Osteoblast (primary cell): ENCODE results near the gene FBLN7. TPM values are rescaled to one million over a fixed set of nuclear protein-coding genes. Genes with fewer than 3 reads are reported as not detected.
A peak's percentile ranks its signal among the peaks of the same experiment; 100 is the strongest.

ENCODE experiments used
- DNase-seq: peaks from one replicate; pipeline ENCODE4 v3.0.0; 2011; ENCODE audit warnings: low spot score, mixed read lengths; ENCODE audit not compliant: insufficient read length; ENCODE audit errors: missing footprints
- H2AFZ ChIP-seq: 2 replicates; pipeline ENCODE4 v1.6.0; 2011; ENCODE audit warnings: mild to moderate bottlenecking, low read length
- H3K27ac ChIP-seq: 2 replicates; pipeline ENCODE4 v1.5.1; 2011; ENCODE audit warnings: mild to moderate bottlenecking, low read depth, low read length, moderate library complexity
- H3K27me3 ChIP-seq: 2 replicates; pipeline ENCODE4 v1.6.0; 2012; ENCODE audit warnings: mild to moderate bottlenecking, control low read depth, inconsistent platforms, low read length, moderate library complexity; ENCODE audit not compliant: insufficient read depth
- H3K36me3 ChIP-seq: 2 replicates; pipeline ENCODE4 v1.5.1; 2011; ENCODE audit warnings: mild to moderate bottlenecking, low read length, control low read depth, moderate library complexity; ENCODE audit not compliant: insufficient read depth
- H3K4me1 ChIP-seq: 2 replicates; pipeline ENCODE4 v1.5.1; 2011; ENCODE audit warnings: mild to moderate bottlenecking, low read length, control low read depth, moderate library complexity; ENCODE audit not compliant: insufficient read depth
- H3K4me2 ChIP-seq: 2 replicates; pipeline ENCODE4 v1.6.0; 2011; ENCODE audit warnings: mild to moderate bottlenecking, low read length; ENCODE audit not compliant: insufficient read depth
- H3K4me3 ChIP-seq: fragments of 200-600 bp; sonication (generic); 3 replicates; pipeline ENCODE4 v1.5.1; 2012; ENCODE audit warnings: mild to moderate bottlenecking, low read length, inconsistent platforms; ENCODE audit not compliant: insufficient read depth
- H3K79me2 ChIP-seq: 2 replicates; pipeline ENCODE4 v1.6.0; 2012; ENCODE audit warnings: mild to moderate bottlenecking, low read length, control low read depth, inconsistent platforms; ENCODE audit not compliant: insufficient read depth
- H3K9me3 ChIP-seq: 2 replicates; pipeline ENCODE4 v1.5.1; 2011; ENCODE audit warnings: low read depth, low read length, control low read depth
- H4K20me1 ChIP-seq: 2 replicates; pipeline ENCODE4 v1.6.0; 2012; ENCODE audit warnings: mild to moderate bottlenecking, low read length, control low read depth; ENCODE audit not compliant: insufficient read depth
- total RNA-seq: library from RNA; depleted of rRNA; stranded (reverse); fragments of >200 nt; gene quantifications from 2 replicates; pipeline ENCODE4 v1.2.3, GENCODE V29; 2012
- TF ChIP-seq, protein P1 (sequence below): IDR thresholded peaks from 2 replicates; pipeline ENCODE4 v1.5.1; 2011; ENCODE audit warnings: mild to moderate bottlenecking, low read depth, low read length, moderate library complexity; ENCODE audit errors: extremely low read depth

FBLN7 gene
- total RNA-seq, 1 donor = 5.8 TPM

DNA sequence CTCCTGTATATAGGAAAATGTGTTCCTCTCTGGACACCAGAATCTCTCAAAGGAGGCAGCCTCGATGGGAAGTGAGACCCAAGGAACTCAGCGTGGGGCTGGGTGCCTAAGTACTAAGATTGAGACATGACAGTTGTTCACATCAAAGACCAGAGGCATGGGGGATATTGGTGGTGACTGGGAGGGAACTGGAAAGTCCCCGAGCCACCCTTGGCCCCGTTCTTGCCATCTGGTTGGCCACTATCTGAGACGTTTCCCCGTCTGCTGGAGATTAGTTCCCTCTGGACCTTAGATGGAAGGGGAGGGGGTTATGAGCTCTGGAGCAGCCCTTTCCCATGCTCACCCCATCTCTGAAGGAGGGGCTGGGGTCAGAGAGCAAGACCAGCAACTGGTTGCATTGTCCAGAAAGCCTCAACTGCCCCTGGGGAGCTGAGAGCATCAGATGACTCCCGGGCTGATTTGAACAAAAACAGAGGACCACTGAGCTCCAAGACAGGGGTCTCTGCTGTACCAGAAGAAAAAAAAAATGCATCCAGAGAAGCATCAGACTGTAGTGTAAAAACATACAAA lies 11.8 kb downstream of the FBLN7 start:
- Histone ChIP-seq H3K9me3 (no peaks in the 10 kb centered on the region), H3K36me3 (no peaks in the 10 kb centered on the region), H3K4me1 (peaks cover 61% of the 10 kb centered on the region), H3K79me2 (peaks cover 3% of the 10 kb centered on the region), H4K20me1 (no peaks in the 10 kb centered on the region), H3K4me2 (peak overlapping the region; percentile 21), H3K27me3 (no peaks in the 10 kb centered on the region), H2AFZ (peak overlapping the region; percentile 42), H3K4me3 (no peak overlapping the region), H3K27ac (peak overlapping the region; percentile 98)
- DNase-seq = no peak
- TF ChIP-seq, protein P1, sequence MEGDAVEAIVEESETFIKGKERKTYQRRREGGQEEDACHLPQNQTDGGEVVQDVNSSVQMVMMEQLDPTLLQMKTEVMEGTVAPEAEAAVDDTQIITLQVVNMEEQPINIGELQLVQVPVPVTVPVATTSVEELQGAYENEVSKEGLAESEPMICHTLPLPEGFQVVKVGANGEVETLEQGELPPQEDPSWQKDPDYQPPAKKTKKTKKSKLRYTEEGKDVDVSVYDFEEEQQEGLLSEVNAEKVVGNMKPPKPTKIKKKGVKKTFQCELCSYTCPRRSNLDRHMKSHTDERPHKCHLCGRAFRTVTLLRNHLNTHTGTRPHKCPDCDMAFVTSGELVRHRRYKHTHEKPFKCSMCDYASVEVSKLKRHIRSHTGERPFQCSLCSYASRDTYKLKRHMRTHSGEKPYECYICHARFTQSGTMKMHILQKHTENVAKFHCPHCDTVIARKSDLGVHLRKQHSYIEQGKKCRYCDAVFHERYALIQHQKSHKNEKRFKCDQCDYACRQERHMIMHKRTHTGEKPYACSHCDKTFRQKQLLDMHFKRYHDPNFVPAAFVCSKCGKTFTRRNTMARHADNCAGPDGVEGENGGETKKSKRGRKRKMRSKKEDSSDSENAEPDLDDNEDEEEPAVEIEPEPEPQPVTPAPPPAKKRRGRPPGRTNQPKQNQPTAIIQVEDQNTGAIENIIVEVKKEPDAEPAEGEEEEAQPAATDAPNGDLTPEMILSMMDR = no peak

DNA sequence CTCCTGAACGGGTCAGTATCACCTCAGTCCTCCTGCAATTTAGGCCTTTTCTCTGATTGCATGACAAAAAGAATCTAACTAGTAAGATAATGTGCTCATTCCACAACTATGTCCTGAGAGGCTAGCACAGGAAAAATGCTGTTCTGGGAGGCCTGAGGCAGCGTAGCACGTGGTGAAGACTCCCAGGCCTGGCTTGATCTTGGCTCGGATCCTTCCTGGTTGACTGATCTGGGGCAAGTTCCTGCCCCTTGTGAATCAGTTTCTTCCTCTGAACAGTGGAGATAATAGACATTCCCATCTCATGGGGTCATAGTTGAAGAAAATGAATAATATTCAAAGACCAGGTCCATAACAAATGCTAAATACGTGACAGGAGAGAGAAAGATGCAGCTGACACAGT lies 12.3 kb downstream of the FBLN7 start:
- no peaks in the 10 kb centered on the region for H3K27me3 ChIP-seq
- H3K27ac ChIP-seq = peak overlapping the region; percentile 98
- TF ChIP-seq, protein P1 = no peak
- no peaks in the 10 kb centered on the region for H3K9me3 ChIP-seq
- H3K79me2 ChIP-seq = peaks cover 3% of the 10 kb centered on the region
- H3K36me3 ChIP-seq = no peaks in the 10 kb centered on the region
- H2AFZ ChIP-seq = no peak overlapping the region
- peak overlapping the region; percentile 21 for H3K4me2 ChIP-seq
- H3K4me1 ChIP-seq = peaks cover 61% of the 10 kb centered on the region
- no peaks in the 10 kb centered on the region for H4K20me1 ChIP-seq
- DNase-seq = peak; percentile 96
- no peak overlapping the region for H3K4me3 ChIP-seq

- Histone ChIP-seq H3K79me2 (peaks cover 3% of the 10 kb centered on the region), H4K20me1 (no peaks in the 10 kb centered on the region), H3K4me1 (peaks cover 64% of the 10 kb centered on the region), H3K4me2 (peak overlapping the region; percentile 17), H3K9me3 (no peaks in the 10 kb centered on the region), H3K27me3 (no peaks in the 10 kb centered on the region), H3K4me3 (no peak overlapping the region), H3K36me3 (no peaks in the 10 kb centered on the region), H2AFZ (no peak overlapping the region), H3K27ac (peak overlapping the region; percentile 98)
- TF ChIP-seq, protein P1 = no peak
- DNase-seq = no peak
Measured at GRCh38 chr2:112150851-112151250, 12.7 kb downstream of the FBLN7 start.

DNA sequence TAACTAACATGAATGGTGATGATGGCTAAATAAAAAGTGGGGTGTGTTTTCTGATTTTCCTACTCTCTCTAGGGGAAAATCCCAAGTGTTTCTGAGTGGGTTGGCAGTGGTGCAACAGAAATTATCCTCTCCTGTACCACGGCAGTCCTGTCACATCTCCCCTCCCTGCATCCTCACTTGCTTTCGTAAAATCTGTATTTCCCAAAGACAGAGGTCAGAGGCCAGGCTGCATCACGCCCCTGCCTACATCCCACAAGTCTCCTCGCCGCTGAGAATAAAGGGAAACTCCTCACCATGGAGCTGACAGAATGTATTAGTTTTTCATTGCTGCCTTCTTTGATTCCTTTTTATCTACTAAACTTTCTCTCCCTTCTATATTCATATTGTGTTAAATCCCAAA lies 13.1 kb downstream of the FBLN7 start:
- Histone ChIP-seq H3K4me1 (peaks cover 69% of the 10 kb centered on the region), H3K27ac (peak overlapping the region; percentile 98)

More for the DNA sequence above, 13.1 kb downstream of the FBLN7 start:
- DNase-seq = no peak
- Histone ChIP-seq H3K4me3 (no peak overlapping the region), H3K9me3 (no peaks in the 10 kb centered on the region), H3K36me3 (no peaks in the 10 kb centered on the region), H3K4me2 (peak overlapping the region; percentile 17), H2AFZ (no peak overlapping the region), H3K27me3 (no peaks in the 10 kb centered on the region), H4K20me1 (no peaks in the 10 kb centered on the region), H3K79me2 (peaks cover 3% of the 10 kb centered on the region)
- TF ChIP-seq, protein P1 = no peak
